ENCODE results near the gene POLR2J2. TPM values are rescaled to one million over a fixed set of nuclear protein-coding genes. Genes with fewer than 3 reads are reported as not detected.
A peak's percentile ranks its signal among the peaks of the same experiment; 100 is the strongest.
"Not testable (repeated sequence)": the region's sequence is repeated elsewhere in the genome, so short reads cannot be mapped to it uniquely, and the experiment has no call there.

POLR2J2 gene
- total RNA-seq, 2 experiments from 2014 or later = 20.0 to 38.2 TPM

GRCh38 chr7:102649924-102650323, 21.5 kb downstream of the POLR2J2 start, which contains the start of gene SPDYE2B:
Gene SPDYE2B (plus strand): TSS chr7:102650319. CDS start chr7:102652349, 2,030 bp downstream.
- H3K27me3 Mint-ChIP-seq; H3K36me3 Mint-ChIP-seq (ENCODE audit: low read depth); CTCF ChIA-PET; H3K9me3 Mint-ChIP-seq (ENCODE audit: low read depth); intact Hi-C loops (cut with DNase I, micrococcal nuclease); H3K4me3 Mint-ChIP-seq; DNase-seq; H3K27ac Mint-ChIP-seq; POLR2A ChIA-PET; H3K4me1 Mint-ChIP-seq; ATAC-seq: not testable (repeated sequence)

GRCh38 chr7:102647813-102648212, 23.6 kb downstream of the POLR2J2 start:
- DNase-seq; ATAC-seq; H3K4me1 Mint-ChIP-seq; CTCF ChIA-PET; POLR2A ChIA-PET; H3K36me3 Mint-ChIP-seq (ENCODE audit: low read depth); intact Hi-C loops (cut with DNase I, micrococcal nuclease); H3K4me3 Mint-ChIP-seq; H3K27ac Mint-ChIP-seq; H3K9me3 Mint-ChIP-seq (ENCODE audit: low read depth); H3K27me3 Mint-ChIP-seq: not testable (repeated sequence)

GRCh38 chr7:102643404-102643803, 28.1 kb downstream of the POLR2J2 start:
- H3K4me1 Mint-ChIP-seq; CTCF ChIA-PET; ATAC-seq; POLR2A ChIA-PET; H3K9me3 Mint-ChIP-seq (ENCODE audit: low read depth); intact Hi-C loops (cut with DNase I, micrococcal nuclease); DNase-seq; H3K27me3 Mint-ChIP-seq; H3K4me3 Mint-ChIP-seq; H3K36me3 Mint-ChIP-seq (ENCODE audit: low read depth); H3K27ac Mint-ChIP-seq: not testable (repeated sequence)

- DNase-seq; H3K9me3 Mint-ChIP-seq (ENCODE audit: low read depth); H3K27me3 Mint-ChIP-seq; H3K36me3 Mint-ChIP-seq (ENCODE audit: low read depth); H3K27ac Mint-ChIP-seq; POLR2A ChIA-PET; H3K4me1 Mint-ChIP-seq; intact Hi-C loops (cut with DNase I, micrococcal nuclease); ATAC-seq; CTCF ChIA-PET; H3K4me3 Mint-ChIP-seq: not testable (repeated sequence)
Observed at GRCh38 chr7:102642691-102643090, 28.8 kb downstream of the POLR2J2 start, which contains the start of gene UPK3BL1. Gene UPK3BL1 (minus strand): TSS chr7:102642791. CDS start chr7:102642741, 50 bp downstream.

GRCh38 chr7:102638848-102639247, 32.6 kb downstream of the POLR2J2 start:
- H3K4me3 Mint-ChIP-seq; CTCF ChIA-PET; intact Hi-C loops (cut with DNase I, micrococcal nuclease); H3K36me3 Mint-ChIP-seq (ENCODE audit: low read depth); H3K9me3 Mint-ChIP-seq (ENCODE audit: low read depth); H3K27me3 Mint-ChIP-seq; POLR2A ChIA-PET; ATAC-seq; H3K4me1 Mint-ChIP-seq; H3K27ac Mint-ChIP-seq: not testable (repeated sequence)
- peak; percentile 6 for DNase-seq

GRCh38 chr7:102636956-102637355, 34.5 kb downstream of the POLR2J2 start:
- CTCF ChIA-PET; H3K27me3 Mint-ChIP-seq; intact Hi-C loops (cut with DNase I, micrococcal nuclease); H3K4me1 Mint-ChIP-seq; H3K27ac Mint-ChIP-seq; H3K36me3 Mint-ChIP-seq (ENCODE audit: low read depth); ATAC-seq; DNase-seq; H3K4me3 Mint-ChIP-seq; POLR2A ChIA-PET; H3K9me3 Mint-ChIP-seq (ENCODE audit: low read depth): not testable (repeated sequence)

- ATAC-seq; H3K36me3 Mint-ChIP-seq (ENCODE audit: low read depth); H3K27me3 Mint-ChIP-seq; H3K4me3 Mint-ChIP-seq; H3K27ac Mint-ChIP-seq; intact Hi-C loops (cut with DNase I, micrococcal nuclease); H3K9me3 Mint-ChIP-seq (ENCODE audit: low read depth); POLR2A ChIA-PET; DNase-seq; H3K4me1 Mint-ChIP-seq; CTCF ChIA-PET: not testable (repeated sequence)
Observed at GRCh38 chr7:102635354-102635753, 36.1 kb downstream of the POLR2J2 start.

GRCh38 chr7:102634299-102634698, 37.2 kb downstream of the POLR2J2 start:
- H3K9me3 Mint-ChIP-seq (ENCODE audit: low read depth); H3K4me1 Mint-ChIP-seq; H3K27me3 Mint-ChIP-seq; ATAC-seq; DNase-seq; POLR2A ChIA-PET; H3K27ac Mint-ChIP-seq; CTCF ChIA-PET; intact Hi-C loops (cut with DNase I, micrococcal nuclease); H3K36me3 Mint-ChIP-seq (ENCODE audit: low read depth); H3K4me3 Mint-ChIP-seq: not testable (repeated sequence)

- DNase-seq; H3K4me3 Mint-ChIP-seq; H3K27ac Mint-ChIP-seq; intact Hi-C loops (cut with DNase I, micrococcal nuclease); H3K27me3 Mint-ChIP-seq; H3K4me1 Mint-ChIP-seq; CTCF ChIA-PET; POLR2A ChIA-PET; H3K9me3 Mint-ChIP-seq (ENCODE audit: low read depth); ATAC-seq; H3K36me3 Mint-ChIP-seq (ENCODE audit: low read depth): not testable (repeated sequence)
Observed at GRCh38 chr7:102630622-102631021, 40.8 kb downstream of the POLR2J2 start.

GRCh38 chr7:102627271-102627904, 44.1 kb downstream of the POLR2J2 start:
- H3K4me3 Mint-ChIP-seq; H3K27ac Mint-ChIP-seq; POLR2A ChIA-PET; H3K9me3 Mint-ChIP-seq (ENCODE audit: low read depth); ATAC-seq; intact Hi-C loops (cut with DNase I, micrococcal nuclease); H3K27me3 Mint-ChIP-seq; H3K36me3 Mint-ChIP-seq (ENCODE audit: low read depth); DNase-seq; CTCF ChIA-PET; H3K4me1 Mint-ChIP-seq: not testable (repeated sequence)

GRCh38 chr7:102618122-102618521, 53.3 kb downstream of the POLR2J2 start:
- H3K4me1 Mint-ChIP-seq; H3K36me3 Mint-ChIP-seq (ENCODE audit: low read depth); ATAC-seq; H3K4me3 Mint-ChIP-seq; H3K9me3 Mint-ChIP-seq (ENCODE audit: low read depth); POLR2A ChIA-PET; CTCF ChIA-PET; intact Hi-C loops (cut with DNase I, micrococcal nuclease); H3K27ac Mint-ChIP-seq; DNase-seq; H3K27me3 Mint-ChIP-seq: not testable (repeated sequence)

GRCh38 chr7:102616507-102617125, 54.8 kb downstream of the POLR2J2 start, which contains the start of gene RASA4:
Gene RASA4 (minus strand): TSS chr7:102616756. CDS start chr7:102616689, 67 bp downstream.
- H3K9me3 Mint-ChIP-seq (ENCODE audit: low read depth); CTCF ChIA-PET; H3K27ac Mint-ChIP-seq; intact Hi-C loops (cut with DNase I, micrococcal nuclease); POLR2A ChIA-PET; H3K36me3 Mint-ChIP-seq (ENCODE audit: low read depth); H3K4me1 Mint-ChIP-seq; H3K27me3 Mint-ChIP-seq: not testable (repeated sequence)
- peak within 1 kb of the TSS; percentile 28 for H3K4me3 Mint-ChIP-seq
- ATAC-seq = peak; percentile 95
- DNase-seq = peak; percentile 53

Measured in activated CD4-positive, alpha-beta T cell treated with anti-CD3 and anti-CD28 coated beads for 36 hours (primary cell).